DND-41 (cell line): ENCODE results near the gene RUNX1.
A peak's percentile ranks its signal among the peaks of the same experiment; 100 is the strongest.

Experiments
- ATAC-seq: fragments of 200-7000 bp; cut with Tn5 transposase; 3 replicates; pipeline ENCODE4 v1.9.1; 2021; ENCODE audit warnings: low read depth; ENCODE audit not compliant: insufficient read depth
- DNase-seq: peaks from one replicate; pipeline ENCODE4 v3.0.0-alpha.2; 2020
- H2AFZ ChIP-seq: 2 replicates; pipeline ENCODE4 v1.6.0; 2012; ENCODE audit warnings: low read depth, low read length
- H3K27ac ChIP-seq: 2 replicates; pipeline ENCODE4 v1.5.1; 2012; ENCODE audit warnings: low read length, inconsistent platforms
- H3K27me3 ChIP-seq: fragments of 200-600 bp; sonication (generic); 2 replicates; pipeline ENCODE4 v1.6.0; 2012; ENCODE audit warnings: low read length, mild to moderate bottlenecking, inconsistent platforms; ENCODE audit not compliant: insufficient read depth, poor library complexity
- H3K36me3 ChIP-seq: 2 replicates; pipeline ENCODE4 v1.5.1; 2012; ENCODE audit warnings: low read length, inconsistent platforms; ENCODE audit not compliant: insufficient read depth
- H3K4me1 ChIP-seq: 2 replicates; pipeline ENCODE4 v1.5.1; 2012; ENCODE audit warnings: mild to moderate bottlenecking, low read length; ENCODE audit not compliant: insufficient read depth
- H3K4me2 ChIP-seq: 2 replicates; pipeline ENCODE4 v1.6.0; 2012; ENCODE audit warnings: mild to moderate bottlenecking, moderate library complexity, low read length, inconsistent platforms; ENCODE audit not compliant: insufficient read depth
- H3K4me3 ChIP-seq, 2 experiments: fragments of 200-600 bp in 1 of 2; shearing (Covaris generic) in 1 of 2; 2 replicates each; pipeline ENCODE4 v1.5.1; 2012 to 2016; ENCODE audit warnings: inconsistent platforms in 2 of 2, low read length in 2 of 2, mild to moderate bottlenecking in 2 of 2, low read depth in 1 of 2, moderate library complexity in 1 of 2
- H3K79me2 ChIP-seq: 2 replicates; pipeline ENCODE4 v1.6.0; 2012; ENCODE audit warnings: low read length, inconsistent platforms; ENCODE audit not compliant: insufficient read depth
- H3K9ac ChIP-seq: 2 replicates; pipeline ENCODE4 v1.6.0; 2012; ENCODE audit warnings: low read depth, mild to moderate bottlenecking, inconsistent platforms, low read length, moderate library complexity
- H3K9me3 ChIP-seq: 2 replicates; pipeline ENCODE4 v1.5.1; 2012; ENCODE audit warnings: low read length, moderate library complexity, mild to moderate bottlenecking, inconsistent platforms; ENCODE audit not compliant: insufficient read depth, severe bottlenecking
- H4K20me1 ChIP-seq: 2 replicates; pipeline ENCODE4 v1.6.0; 2012; ENCODE audit warnings: low read length; ENCODE audit not compliant: insufficient read depth
- EZH2 ChIP-seq: IDR thresholded peaks from 3 replicates; pipeline ENCODE4 v1.6.1; 2012; ENCODE audit warnings: borderline replicate concordance, low read depth, mild to moderate bottlenecking, moderate library complexity, low read length, inconsistent platforms; ENCODE audit not compliant: severe bottlenecking
- TF ChIP-seq, protein P1 (sequence below): IDR thresholded peaks from 2 replicates; pipeline ENCODE4 v1.5.1; 2012; ENCODE audit warnings: borderline replicate concordance, low read length, moderate library complexity, mild to moderate bottlenecking; ENCODE audit not compliant: poor library complexity, severe bottlenecking; ENCODE audit errors: extremely low read depth

The RUNX1 gene

GRCh38 chr21:34792504-34793089 is 256.5 kb downstream of the RUNX1 start:
- no peaks in the 10 kb centered on the region for H3K4me1 ChIP-seq
- H3K27ac ChIP-seq, result no peak overlapping the region
- no peak overlapping the region for H3K4me3 ChIP-seq
- H3K79me2 ChIP-seq, result no peaks in the 10 kb centered on the region
- DNase-seq (no peak), ATAC-seq (peak; percentile 23; the same call in 2 of the 3 replicates)
- no peak for TF ChIP-seq EZH2
- TF ChIP-seq, protein P1, sequence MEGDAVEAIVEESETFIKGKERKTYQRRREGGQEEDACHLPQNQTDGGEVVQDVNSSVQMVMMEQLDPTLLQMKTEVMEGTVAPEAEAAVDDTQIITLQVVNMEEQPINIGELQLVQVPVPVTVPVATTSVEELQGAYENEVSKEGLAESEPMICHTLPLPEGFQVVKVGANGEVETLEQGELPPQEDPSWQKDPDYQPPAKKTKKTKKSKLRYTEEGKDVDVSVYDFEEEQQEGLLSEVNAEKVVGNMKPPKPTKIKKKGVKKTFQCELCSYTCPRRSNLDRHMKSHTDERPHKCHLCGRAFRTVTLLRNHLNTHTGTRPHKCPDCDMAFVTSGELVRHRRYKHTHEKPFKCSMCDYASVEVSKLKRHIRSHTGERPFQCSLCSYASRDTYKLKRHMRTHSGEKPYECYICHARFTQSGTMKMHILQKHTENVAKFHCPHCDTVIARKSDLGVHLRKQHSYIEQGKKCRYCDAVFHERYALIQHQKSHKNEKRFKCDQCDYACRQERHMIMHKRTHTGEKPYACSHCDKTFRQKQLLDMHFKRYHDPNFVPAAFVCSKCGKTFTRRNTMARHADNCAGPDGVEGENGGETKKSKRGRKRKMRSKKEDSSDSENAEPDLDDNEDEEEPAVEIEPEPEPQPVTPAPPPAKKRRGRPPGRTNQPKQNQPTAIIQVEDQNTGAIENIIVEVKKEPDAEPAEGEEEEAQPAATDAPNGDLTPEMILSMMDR, result no peak
- H3K9me3 ChIP-seq, result no peaks in the 10 kb centered on the region
- H2AFZ ChIP-seq, result no peak overlapping the region
- no peak overlapping the region for H3K4me2 ChIP-seq
- peaks cover 31% of the 10 kb centered on the region for H4K20me1 ChIP-seq
- no peaks in the 10 kb centered on the region for H3K27me3 ChIP-seq
- no peak overlapping the region for H3K9ac ChIP-seq
- H3K36me3 ChIP-seq, result peaks cover 81% of the 10 kb centered on the region

- no peak for DNase-seq
- no peaks in the 10 kb centered on the region for H3K9me3 ChIP-seq
- H2AFZ ChIP-seq, result no peak overlapping the region
- no peak overlapping the region for H3K4me3 ChIP-seq
- H4K20me1 ChIP-seq, result peaks cover 24% of the 10 kb centered on the region
- no peaks in the 10 kb centered on the region for H3K27me3 ChIP-seq
- H3K79me2 ChIP-seq, result no peaks in the 10 kb centered on the region
- H3K9ac ChIP-seq, result no peak overlapping the region
- peaks cover 74% of the 10 kb centered on the region for H3K36me3 ChIP-seq
- TF ChIP-seq, protein P1, result no peak
- no peak for TF ChIP-seq EZH2
- H3K4me1 ChIP-seq, result no peaks in the 10 kb centered on the region
- H3K4me2 ChIP-seq, result no peak overlapping the region
- no peak for ATAC-seq
- H3K27ac ChIP-seq, result no peak overlapping the region
Observed at GRCh38 chr21:34791776-34792503, 257.2 kb downstream of the RUNX1 start.

DNA sequence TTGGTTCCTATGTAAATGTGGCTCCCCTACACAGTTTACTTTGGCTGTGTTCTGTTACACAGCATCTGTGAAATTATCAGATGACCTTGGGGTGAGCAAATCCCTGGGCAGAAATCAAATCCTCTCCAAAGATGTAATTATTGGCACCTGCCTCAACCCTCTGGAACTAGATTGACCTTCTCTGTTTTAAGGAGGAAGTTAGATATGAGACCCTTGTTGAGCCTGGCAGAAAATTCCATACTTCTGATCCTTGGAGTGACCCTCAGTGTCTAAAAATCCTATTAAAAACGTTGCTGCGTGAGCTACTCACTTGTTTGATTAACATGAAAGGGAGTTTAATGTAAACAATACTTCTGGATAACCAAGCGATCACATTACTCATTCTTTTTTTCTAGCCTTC is 258.3 kb downstream of the RUNX1 start:
- no peak overlapping the region for H3K4me2 ChIP-seq
- H3K9me3 ChIP-seq, result no peaks in the 10 kb centered on the region
- DNase-seq (no peak), ATAC-seq (no peak)
- no peaks in the 10 kb centered on the region for H3K4me1 ChIP-seq
- TF ChIP-seq EZH2, result no peak
- TF ChIP-seq, protein P1, result no peak
- H3K36me3 ChIP-seq, result peaks cover 63% of the 10 kb centered on the region
- H4K20me1 ChIP-seq, result peaks cover 19% of the 10 kb centered on the region
- H3K27me3 ChIP-seq, result no peaks in the 10 kb centered on the region
- no peak overlapping the region for H3K4me3 ChIP-seq
- H3K27ac ChIP-seq, result no peak overlapping the region
- no peaks in the 10 kb centered on the region for H3K79me2 ChIP-seq
- H3K9ac ChIP-seq, result no peak overlapping the region
- H2AFZ ChIP-seq, result no peak overlapping the region
